Measurements from ENCODE around the gene DDX24.
A peak's percentile ranks its signal among the peaks of the same experiment; 100 is the strongest.

The DDX24 gene

DNA sequence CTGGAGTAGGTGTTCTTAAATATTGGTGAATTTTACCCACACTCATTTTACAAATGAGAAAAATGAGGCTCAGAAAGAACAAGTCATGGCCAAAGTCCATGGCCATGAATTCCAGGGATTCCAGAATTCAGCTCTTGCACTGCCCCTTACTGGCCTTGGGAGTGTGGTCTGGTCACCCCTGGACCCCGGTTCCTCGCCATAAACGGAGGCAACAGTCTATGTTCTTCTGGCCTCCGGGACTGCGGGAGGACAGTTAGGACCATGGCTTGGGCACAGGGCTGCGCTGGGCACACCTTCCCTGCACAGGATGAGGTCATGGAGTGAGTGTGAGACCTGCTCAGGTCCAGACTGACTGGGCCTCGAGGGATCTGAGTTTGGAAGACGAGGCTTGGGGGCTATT lies 77.0 kb downstream of the DDX24 start:
- no peaks in the 10 kb centered on the region for H3K9me3 ChIP-seq (ENCODE audit: control insufficient read depth, low read length)
- no peaks in the 10 kb centered on the region for H3K36me3 ChIP-seq (ENCODE audit: control insufficient read depth in 1 of 2, insufficient read depth in 2 of 2, low read depth in 1 of 2, low read length in 2 of 2)
- H3K23ac ChIP-seq (ENCODE audit: low read length in 2 of 2): no peak overlapping the region
- no peak overlapping the region for H3K4ac ChIP-seq (ENCODE audit: low read depth in 1 of 2, low read length in 2 of 2)
- H3K18ac ChIP-seq (ENCODE audit: low read depth in 1 of 2, low read length in 2 of 2): no peak overlapping the region
- H2AFZ ChIP-seq (ENCODE audit: low read depth, low read length): no peak overlapping the region
- H3K4me2 ChIP-seq (ENCODE audit: low read length, poor library complexity, severe bottlenecking): no peak overlapping the region
- no peak overlapping the region for H4K8ac ChIP-seq (ENCODE audit: low read length)
- no peak overlapping the region for H3K27ac ChIP-seq (ENCODE audit: low read length, poor library complexity, severe bottlenecking)
- peaks cover 19 to 70% of the 10 kb centered on the region in 2 experiments for H3K27me3 ChIP-seq (ENCODE audit: control insufficient read depth in 1 of 2, insufficient read depth in 1 of 2, low read length in 2 of 2)
- H2BK15ac ChIP-seq (ENCODE audit: low read depth, poor library complexity, severe bottlenecking): no peak overlapping the region
- DNase-seq: no peak
- H2AK5ac ChIP-seq (ENCODE audit: low read length, severe bottlenecking): no peak overlapping the region
- H2BK120ac ChIP-seq (ENCODE audit: low read depth, low read length): no peak overlapping the region
- 83% methylated on average over 8 of the region's 8 CpGs for WGBS
- no peak overlapping the region for H2BK12ac ChIP-seq (ENCODE audit: low read length in 2 of 2)
- no peak overlapping the region for H3K9ac ChIP-seq (ENCODE audit: low read length)
- H3K14ac ChIP-seq (ENCODE audit: low read length in 2 of 2): no peak overlapping the region
- H3K4me3 ChIP-seq (ENCODE audit: insufficient read depth in 1 of 2, low read depth in 1 of 2, low read length in 2 of 2): no peak overlapping the region
- H3K4me1 ChIP-seq (ENCODE audit: control insufficient read depth, insufficient read depth, low read depth, low read length): peaks cover 2% of the 10 kb centered on the region
- no peaks in the 10 kb centered on the region for H3K79me1 ChIP-seq (replicated peaks; ENCODE audit: low read length, poor library complexity, severe bottlenecking)
- no peak overlapping the region for H4K91ac ChIP-seq (ENCODE audit: low read length)
- no peak overlapping the region for H2BK5ac ChIP-seq (ENCODE audit: low read depth, low read length, poor library complexity, severe bottlenecking)

DNA sequence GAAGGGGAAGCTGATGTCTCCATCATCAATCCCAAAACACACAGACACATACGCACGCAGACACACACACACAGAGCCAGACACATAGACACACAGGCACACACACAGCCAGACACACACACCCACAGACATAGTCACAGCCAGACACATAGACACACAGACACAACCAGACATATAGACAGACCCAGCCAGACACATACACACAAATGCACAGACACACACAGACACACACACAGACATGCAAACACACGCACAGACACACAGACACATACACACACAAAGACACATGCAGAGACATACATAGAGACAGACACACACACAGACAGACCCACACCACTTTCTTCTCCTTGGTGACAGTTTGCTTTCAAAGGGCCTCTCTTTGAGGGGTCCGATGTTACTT lies 77.6 kb downstream of the DDX24 start:
- H3K14ac ChIP-seq (ENCODE audit: low read length in 2 of 2): no peak overlapping the region
- no peak overlapping the region for H2BK15ac ChIP-seq (ENCODE audit: low read depth, poor library complexity, severe bottlenecking)
- H3K36me3 ChIP-seq (ENCODE audit: control insufficient read depth in 1 of 2, insufficient read depth in 2 of 2, low read depth in 1 of 2, low read length in 2 of 2): no peaks in the 10 kb centered on the region
- no peak overlapping the region for H3K23ac ChIP-seq (ENCODE audit: low read length in 2 of 2)
- peaks cover 2% of the 10 kb centered on the region for H3K4me1 ChIP-seq (ENCODE audit: control insufficient read depth, insufficient read depth, low read depth, low read length)
- H3K9me3 ChIP-seq (ENCODE audit: control insufficient read depth, low read length): no peaks in the 10 kb centered on the region
- no peak overlapping the region for H2BK5ac ChIP-seq (ENCODE audit: low read depth, low read length, poor library complexity, severe bottlenecking)
- no peak overlapping the region for H3K9ac ChIP-seq (ENCODE audit: low read length)
- no peak overlapping the region for H4K91ac ChIP-seq (ENCODE audit: low read length)
- no peak overlapping the region for H2AK5ac ChIP-seq (ENCODE audit: low read length, severe bottlenecking)
- no peak overlapping the region for H3K4me3 ChIP-seq (ENCODE audit: insufficient read depth in 1 of 2, low read depth in 1 of 2, low read length in 2 of 2)
- no peak overlapping the region for H2BK12ac ChIP-seq (ENCODE audit: low read length in 2 of 2)
- H3K18ac ChIP-seq (ENCODE audit: low read depth in 1 of 2, low read length in 2 of 2): no peak overlapping the region
- peaks cover 19 to 68% of the 10 kb centered on the region in 2 experiments for H3K27me3 ChIP-seq (ENCODE audit: control insufficient read depth in 1 of 2, insufficient read depth in 1 of 2, low read length in 2 of 2)
- no peak overlapping the region for H2AFZ ChIP-seq (ENCODE audit: low read depth, low read length)
- H3K4me2 ChIP-seq (ENCODE audit: low read length, poor library complexity, severe bottlenecking): no peak overlapping the region
- H3K79me1 ChIP-seq (replicated peaks; ENCODE audit: low read length, poor library complexity, severe bottlenecking): no peaks in the 10 kb centered on the region
- DNase-seq: no peak
- H3K4ac ChIP-seq (ENCODE audit: low read depth in 1 of 2, low read length in 2 of 2): no peak overlapping the region
- no peak overlapping the region for H3K27ac ChIP-seq (ENCODE audit: low read length, poor library complexity, severe bottlenecking)
- 79% methylated on average over 4 of the region's 4 CpGs for WGBS
- no peak overlapping the region for H4K8ac ChIP-seq (ENCODE audit: low read length)
- no peak overlapping the region for H2BK120ac ChIP-seq (ENCODE audit: low read depth, low read length)

DNA sequence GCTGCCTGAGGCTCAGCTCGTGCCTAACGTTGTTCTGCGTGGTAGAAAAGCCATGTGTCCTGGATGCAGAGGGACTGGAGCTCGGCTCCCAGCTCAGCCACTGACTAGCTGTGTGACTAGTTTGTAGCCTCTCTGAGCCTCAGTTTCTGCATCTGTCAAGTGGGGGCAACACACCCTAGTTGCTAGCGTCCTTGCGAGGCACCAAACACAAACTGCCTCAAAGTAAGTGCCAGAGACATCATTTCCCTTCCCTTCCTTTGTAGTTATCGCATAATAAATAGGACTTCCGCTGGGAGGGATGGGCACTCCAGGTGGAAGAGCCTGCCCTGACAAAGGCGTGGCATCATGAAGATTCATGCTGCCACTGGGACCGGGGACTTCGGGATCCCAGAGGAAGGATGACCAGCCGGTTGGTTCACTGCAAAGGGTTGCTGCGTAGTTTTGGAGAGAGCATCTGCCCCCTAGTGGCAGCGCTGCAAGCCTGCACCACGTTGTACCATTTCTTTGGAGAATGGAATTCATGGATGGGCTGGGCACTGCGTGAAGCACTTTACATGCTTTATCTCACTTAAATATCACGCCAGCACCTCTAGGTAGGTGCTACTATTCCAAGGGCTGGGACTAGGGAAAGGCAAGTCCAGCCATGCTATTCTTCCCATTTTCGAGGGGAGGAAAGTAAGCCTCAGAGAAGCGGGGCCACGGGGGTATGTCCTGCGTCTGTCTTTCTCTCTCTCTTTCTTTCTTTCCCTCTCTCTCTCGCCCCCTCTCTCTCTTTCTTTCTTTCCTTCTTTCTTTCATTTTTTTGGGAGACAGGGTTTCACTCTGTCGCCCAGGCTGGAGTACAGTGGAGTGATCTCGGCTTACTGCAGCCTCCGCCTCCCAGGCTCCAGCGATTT lies 79.3 kb downstream of the DDX24 start:
- Histone ChIP-seq H3K23ac (ENCODE audit: low read length in 2 of 2) (no peak overlapping the region), H3K4ac (ENCODE audit: low read depth in 1 of 2, low read length in 2 of 2) (no peak overlapping the region), H2BK15ac (ENCODE audit: low read depth, poor library complexity, severe bottlenecking) (no peak overlapping the region), H2BK5ac (ENCODE audit: low read depth, low read length, poor library complexity, severe bottlenecking) (no peak overlapping the region), H3K4me3 (ENCODE audit: insufficient read depth in 1 of 2, low read depth in 1 of 2, low read length in 2 of 2) (no peak overlapping the region), H2BK12ac (ENCODE audit: low read length in 2 of 2) (no peak overlapping the region), H4K8ac (ENCODE audit: low read length) (no peak overlapping the region), H3K27ac (ENCODE audit: low read length, poor library complexity, severe bottlenecking) (no peak overlapping the region), H3K18ac (ENCODE audit: low read depth in 1 of 2, low read length in 2 of 2) (no peak overlapping the region), H3K14ac (ENCODE audit: low read length in 2 of 2) (no peak overlapping the region), H3K79me1 (replicated peaks; ENCODE audit: low read length, poor library complexity, severe bottlenecking) (no peaks in the 10 kb centered on the region), H3K4me2 (ENCODE audit: low read length, poor library complexity, severe bottlenecking) (no peak overlapping the region), H2AFZ (ENCODE audit: low read depth, low read length) (no peak overlapping the region), H3K9me3 (ENCODE audit: control insufficient read depth, low read length) (no peaks in the 10 kb centered on the region), H2BK120ac (ENCODE audit: low read depth, low read length) (no peak overlapping the region), H3K4me1 (ENCODE audit: control insufficient read depth, insufficient read depth, low read depth, low read length) (peaks cover 5% of the 10 kb centered on the region), H3K36me3 (ENCODE audit: control insufficient read depth in 1 of 2, insufficient read depth in 2 of 2, low read depth in 1 of 2, low read length in 2 of 2) (no peaks in the 10 kb centered on the region), H3K9ac (ENCODE audit: low read length) (no peak overlapping the region), H4K91ac (ENCODE audit: low read length) (no peak overlapping the region), H2AK5ac (ENCODE audit: low read length, severe bottlenecking) (no peak overlapping the region), H3K27me3 (ENCODE audit: control insufficient read depth in 1 of 2, insufficient read depth in 1 of 2, low read length in 2 of 2) (peaks cover 19 to 62% of the 10 kb centered on the region in 2 experiments)
- peak; percentile 62 for DNase-seq
- 51% methylated on average over 26 of the region's 26 CpGs for WGBS

DNA sequence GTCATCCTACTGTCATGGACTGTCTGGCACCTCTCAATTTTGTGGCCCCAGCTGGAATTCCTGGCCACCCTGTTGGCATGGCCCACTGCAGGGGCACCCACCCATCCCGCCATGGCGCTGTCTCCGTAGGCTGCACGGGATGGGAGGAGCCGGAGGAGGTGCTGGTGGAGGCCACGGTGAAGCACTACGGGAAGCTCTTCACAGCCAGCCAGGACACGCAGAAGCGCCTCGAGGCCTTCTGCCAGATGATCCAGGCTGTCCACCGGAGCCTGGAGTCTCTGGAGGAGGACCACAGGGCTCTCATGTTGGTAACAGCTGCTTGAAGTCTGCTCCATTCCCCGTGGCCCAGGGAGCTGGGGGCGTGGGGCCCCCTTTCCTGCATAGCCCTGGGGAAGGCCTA lies 80.0 kb downstream of the DDX24 start:
- Histone ChIP-seq H2AK5ac (ENCODE audit: low read length, severe bottlenecking) (no peak overlapping the region), H3K4me1 (ENCODE audit: control insufficient read depth, insufficient read depth, low read depth, low read length) (peaks cover 5% of the 10 kb centered on the region), H3K4me3 (ENCODE audit: insufficient read depth in 1 of 2, low read depth in 1 of 2, low read length in 2 of 2) (no peak overlapping the region), H2AFZ (ENCODE audit: low read depth, low read length) (no peak overlapping the region), H3K4me2 (ENCODE audit: low read length, poor library complexity, severe bottlenecking) (no peak overlapping the region), H3K4ac (ENCODE audit: low read depth in 1 of 2, low read length in 2 of 2) (no peak overlapping the region), H3K9ac (ENCODE audit: low read length) (no peak overlapping the region), H2BK12ac (ENCODE audit: low read length in 2 of 2) (no peak overlapping the region), H3K79me1 (replicated peaks; ENCODE audit: low read length, poor library complexity, severe bottlenecking) (no peaks in the 10 kb centered on the region), H4K91ac (ENCODE audit: low read length) (no peak overlapping the region), H3K27me3 (ENCODE audit: control insufficient read depth in 1 of 2, insufficient read depth in 1 of 2, low read length in 2 of 2) (peaks cover 19 to 62% of the 10 kb centered on the region in 2 experiments), H2BK5ac (ENCODE audit: low read depth, low read length, poor library complexity, severe bottlenecking) (no peak overlapping the region), H2BK15ac (ENCODE audit: low read depth, poor library complexity, severe bottlenecking) (no peak overlapping the region), H3K18ac (ENCODE audit: low read depth in 1 of 2, low read length in 2 of 2) (no peak overlapping the region), H3K14ac (ENCODE audit: low read length in 2 of 2) (no peak overlapping the region), H2BK120ac (ENCODE audit: low read depth, low read length) (no peak overlapping the region), H3K36me3 (ENCODE audit: control insufficient read depth in 1 of 2, insufficient read depth in 2 of 2, low read depth in 1 of 2, low read length in 2 of 2) (no peaks in the 10 kb centered on the region), H3K23ac (ENCODE audit: low read length in 2 of 2) (no peak overlapping the region), H3K9me3 (ENCODE audit: control insufficient read depth, low read length) (no peaks in the 10 kb centered on the region), H4K8ac (ENCODE audit: low read length) (no peak overlapping the region), H3K27ac (ENCODE audit: low read length, poor library complexity, severe bottlenecking) (no peak overlapping the region)
- WGBS: 91% methylated on average over 13 of the region's 13 CpGs
- DNase-seq: no peak
